ENCODE results near the gene ZNF77.

DNA sequence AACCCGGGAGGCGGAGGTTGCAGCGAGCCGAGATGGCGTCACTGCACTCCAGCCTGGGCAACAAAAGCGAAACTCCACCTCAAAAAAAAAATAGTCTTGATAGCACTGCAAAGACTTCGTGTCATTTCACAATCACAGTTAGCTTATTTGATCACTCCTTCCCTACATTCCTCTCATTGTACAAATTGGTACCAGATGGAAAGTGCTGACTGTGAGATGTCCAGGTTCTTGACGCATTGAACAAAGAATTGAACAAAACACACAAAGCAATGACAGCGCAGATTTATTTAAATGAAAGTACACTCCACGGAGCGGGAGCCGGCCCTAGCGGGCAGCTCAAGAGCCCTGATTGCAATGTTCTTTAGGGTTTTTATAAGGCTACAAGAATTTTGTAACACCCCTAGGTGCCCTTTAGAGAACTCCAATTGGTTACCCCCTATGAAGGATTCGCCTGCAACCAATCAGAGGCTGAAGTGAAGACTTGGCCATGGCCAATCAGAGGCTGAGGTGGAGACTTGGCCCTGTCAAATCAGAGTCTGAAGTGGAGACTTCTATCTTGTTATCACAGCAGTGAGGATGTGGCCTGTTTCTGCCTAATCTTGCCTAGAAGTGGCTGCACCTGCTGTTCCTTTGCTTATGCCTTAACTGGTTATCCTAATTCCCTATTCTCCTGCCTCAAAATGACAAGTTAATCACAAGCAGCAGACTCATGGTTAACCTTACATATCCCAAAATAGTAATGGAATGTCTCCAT lies 60.9 kb downstream of the ZNF77 start:
- no peak for TF ChIP-seq EGR1 (IDR thresholded peaks at IDR 0.05)
- no peak for TF ChIP-seq EP300 (IDR thresholded peaks at IDR 0.05; ENCODE audit: borderline replicate concordance)
- no peak for TF ChIP-seq FOXM1 (IDR thresholded peaks at IDR 0.05; ENCODE audit: borderline replicate concordance, low read depth)
- no peak for TF ChIP-seq TCF12 (IDR thresholded peaks at IDR 0.05; ENCODE audit: low read depth)
- TF ChIP-seq, protein P1, sequence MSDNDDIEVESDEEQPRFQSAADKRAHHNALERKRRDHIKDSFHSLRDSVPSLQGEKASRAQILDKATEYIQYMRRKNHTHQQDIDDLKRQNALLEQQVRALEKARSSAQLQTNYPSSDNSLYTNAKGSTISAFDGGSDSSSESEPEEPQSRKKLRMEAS (IDR thresholded peaks at IDR 0.05): no peak
- no peak for TF ChIP-seq YY1 (IDR thresholded peaks at IDR 0.05; ENCODE audit: low read depth)

All from Ishikawa (cell line).